Right renal cortex interstitium (tissue), 3 donors: ENCODE measurements around the gene SLC47A1. TPM values are rescaled to one million over a fixed set of nuclear protein-coding genes. Genes with fewer than 3 reads are reported as not detected.
"Not testable (repeated sequence)": the region's sequence is repeated elsewhere in the genome, so short reads cannot be mapped to it uniquely, and the experiment has no call there.

ENCODE experiments used
- DNase-seq, 3 donors: peaks; one replicate each; pipeline ENCODE4 v3.0.0-alpha.2; 2013; ENCODE audit warnings: low read depth in 3 of 3, low spot score in 2 of 3
- polyA plus RNA-seq, 3 donors: library from polyadenylated mRNA; unstranded; fragments of 120-200 nt; gene quantifications; one replicate each; pipeline ENCODE4 v1.2.1, GENCODE V29; 2013; ENCODE audit not compliant: insufficient read length in 3 of 3

SLC47A1 gene
- polyA plus RNA-seq, 3 donors, result 18.2 to 25.5 (median 24.5) TPM

DNA sequence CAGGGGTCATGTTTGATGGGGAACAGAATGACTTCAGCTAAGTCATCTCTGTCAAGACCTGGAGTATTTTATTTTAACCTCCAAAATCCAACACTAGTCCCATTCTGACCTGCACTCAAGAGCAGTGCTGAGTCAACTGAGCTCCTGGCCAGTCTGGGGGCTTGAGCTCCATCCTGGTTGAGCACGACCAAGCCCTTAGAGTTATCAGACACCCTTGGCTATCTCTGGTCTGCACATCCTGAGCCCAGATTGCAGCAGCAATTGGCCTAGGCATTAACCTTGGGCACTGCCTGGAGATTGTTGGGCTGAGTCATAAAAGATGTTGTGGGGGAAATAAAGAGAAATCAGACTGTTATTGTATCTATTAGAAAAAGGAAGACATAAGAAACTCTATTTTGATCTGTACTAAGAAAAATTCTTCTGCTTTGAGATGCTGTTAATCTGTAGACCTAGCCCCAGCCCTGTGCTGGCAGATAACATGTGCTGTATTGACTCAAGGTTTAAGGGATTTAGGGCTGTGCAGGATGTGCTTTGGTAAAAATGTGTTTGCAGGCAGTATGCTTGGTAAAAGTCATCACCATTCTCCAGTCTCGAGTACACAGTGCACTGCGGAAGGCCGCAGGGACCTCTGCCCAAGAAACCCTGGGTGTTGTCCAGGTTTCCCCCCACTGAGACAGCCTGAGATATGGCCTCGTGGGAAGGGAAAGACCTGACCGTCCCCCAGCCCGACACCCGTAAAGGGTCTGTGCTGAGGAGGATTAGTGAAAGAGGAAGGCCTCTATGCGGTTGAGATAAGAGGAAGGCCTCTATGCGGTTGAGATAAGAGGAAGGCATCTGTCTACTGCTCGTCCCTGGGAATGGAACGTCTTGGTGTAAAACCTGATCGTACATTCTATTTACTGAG, 14.0 kb upstream of the SLC47A1 start:
- not testable (repeated sequence) for DNase-seq

DNA sequence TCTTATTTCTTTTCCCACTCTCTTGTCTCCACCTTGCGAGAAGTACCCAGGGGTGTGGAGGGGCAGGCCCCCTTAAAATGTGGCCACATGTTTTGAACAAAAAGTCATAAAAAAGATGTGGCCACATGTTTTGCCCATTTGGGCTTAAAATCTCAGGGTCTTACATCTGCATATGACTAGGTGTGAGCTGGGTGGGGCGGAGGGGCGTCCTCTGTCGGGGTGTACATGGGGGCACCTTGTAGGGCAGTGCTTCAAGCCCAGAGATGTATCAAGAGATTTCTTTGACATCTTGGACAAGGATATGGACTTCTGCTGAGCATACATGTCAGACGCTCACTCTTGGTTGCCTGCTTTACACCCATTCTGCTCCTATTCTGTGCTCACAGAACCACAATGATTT, 13.0 kb upstream of the SLC47A1 start:
- no peak for DNase-seq

GRCh38 chr17:19523690-19524089, 10.0 kb upstream of the SLC47A1 start:
- no peak for DNase-seq

GRCh38 chr17:19526950-19527349, 6.7 kb upstream of the SLC47A1 start:
- DNase-seq, result not testable (repeated sequence)

- no peak for DNase-seq
Measured at GRCh38 chr17:19531780-19532501, 1.7 kb upstream of the SLC47A1 start.

DNA sequence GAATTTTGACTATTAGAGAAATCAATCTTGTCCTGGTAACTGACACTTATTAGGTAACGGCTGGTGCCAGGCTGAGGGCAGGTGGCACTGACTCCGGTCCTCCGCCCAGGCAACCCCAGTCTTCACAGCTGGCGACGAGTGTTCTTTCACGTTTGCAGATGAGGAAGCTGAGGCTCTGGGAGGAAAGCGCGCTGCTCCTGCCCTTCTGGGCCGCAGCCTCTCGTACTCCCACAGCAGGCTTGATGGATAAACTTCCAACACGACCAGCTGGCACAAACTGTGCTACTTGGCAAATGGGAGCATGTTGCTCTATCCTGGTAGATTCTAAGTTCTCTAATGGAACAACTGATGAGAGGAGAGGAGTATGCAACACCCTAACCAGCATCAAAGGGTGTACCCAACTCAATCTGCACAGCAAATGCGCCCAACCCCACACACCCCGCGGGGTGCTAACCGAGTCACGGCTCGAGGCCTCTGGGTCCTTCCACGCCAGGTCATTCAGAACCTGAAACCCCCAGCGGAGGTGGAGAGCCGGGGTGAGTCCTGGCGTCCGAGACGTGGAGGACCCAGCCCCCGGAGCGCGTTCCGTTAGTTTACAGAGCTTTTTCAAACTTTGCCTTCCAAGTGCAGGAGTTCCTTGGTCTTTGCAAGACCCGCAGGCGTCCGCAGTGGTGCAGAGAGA, 477 bp upstream of the SLC47A1 start:
- no peak for DNase-seq

DNA sequence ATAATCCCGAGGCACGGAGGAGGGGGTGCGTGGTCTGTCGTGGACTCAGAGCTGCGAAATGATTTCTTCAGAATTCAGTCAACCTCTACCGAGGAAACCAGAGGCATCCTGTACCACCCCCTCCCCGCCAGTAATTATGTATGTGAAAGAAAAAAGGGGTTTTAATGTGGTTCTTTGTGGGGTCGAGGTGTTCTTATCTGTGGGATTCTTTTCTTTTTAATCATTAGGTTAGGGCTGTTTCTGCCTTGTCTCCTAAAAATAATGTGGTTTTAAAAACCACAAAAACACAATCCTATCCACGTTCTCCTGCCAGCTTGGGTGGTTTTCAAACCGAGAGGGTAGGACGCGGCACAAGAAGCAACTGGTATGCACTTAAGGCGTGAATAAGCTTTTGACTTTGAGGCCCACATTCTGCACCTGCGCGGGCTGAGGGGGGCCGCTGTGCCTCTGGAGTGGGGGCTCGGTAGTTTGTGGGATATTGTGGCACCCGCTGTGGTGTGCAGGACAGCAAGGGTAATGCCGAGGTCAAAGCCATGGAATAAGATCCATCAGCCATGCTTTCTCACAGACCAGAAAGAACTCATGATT, 1.0 kb downstream of the SLC47A1 start:
- no peak for DNase-seq

GRCh38 chr17:19537111-19537510, 3.5 kb downstream of the SLC47A1 start:
- DNase-seq, result no peak

GRCh38 chr17:19538095-19539039, 4.7 kb downstream of the SLC47A1 start:
- DNase-seq, result no peak

DNA sequence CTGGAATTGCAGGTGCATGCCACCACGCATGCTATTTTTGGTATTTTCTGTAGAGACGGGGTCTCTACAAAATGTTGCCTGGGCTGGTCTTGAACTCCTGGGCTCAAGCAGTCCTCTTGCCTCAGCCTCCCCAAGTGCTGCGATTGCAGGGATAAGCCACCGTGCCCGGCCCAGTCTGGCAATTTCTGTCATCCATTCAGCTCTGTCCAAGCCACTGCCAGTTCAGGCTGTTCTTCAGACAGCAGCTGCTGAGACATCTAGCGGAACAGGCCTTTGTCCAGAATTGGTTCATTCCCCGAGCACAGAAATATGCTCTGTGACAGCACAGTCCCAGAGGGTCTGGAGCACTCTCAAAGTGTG, 5.4 kb downstream of the SLC47A1 start:
- DNase-seq, result no peak

DNA sequence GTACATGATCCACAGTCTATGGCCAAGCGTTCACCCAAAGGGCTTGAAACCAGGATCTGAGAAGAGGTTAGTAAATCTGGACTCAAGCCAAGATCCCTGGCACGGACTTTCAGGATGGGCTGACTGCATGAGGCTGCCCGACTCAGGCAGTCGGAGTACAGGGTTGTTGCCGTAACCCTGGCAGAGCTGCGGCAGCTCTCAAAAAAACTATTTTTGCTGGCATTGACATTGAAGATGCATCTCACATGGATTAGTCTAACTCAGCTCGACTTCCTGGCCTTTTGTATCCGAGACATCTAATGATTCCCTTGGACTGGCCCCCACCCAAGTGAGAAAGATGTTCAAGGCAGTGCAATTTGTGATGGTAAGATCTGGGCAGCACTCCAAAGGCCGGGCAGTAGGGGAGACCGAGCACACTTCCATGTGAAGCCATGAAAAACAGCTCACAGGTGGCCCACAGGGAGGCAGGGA, 6.2 kb downstream of the SLC47A1 start:
- no peak for DNase-seq

GRCh38 chr17:19540706-19541370, 7.2 kb downstream of the SLC47A1 start:
- no peak for DNase-seq

- DNase-seq, result no peak
Measured at GRCh38 chr17:19541445-19541844, 7.8 kb downstream of the SLC47A1 start.

GRCh38 chr17:19542247-19542646, 8.6 kb downstream of the SLC47A1 start:
- no peak for DNase-seq

DNA sequence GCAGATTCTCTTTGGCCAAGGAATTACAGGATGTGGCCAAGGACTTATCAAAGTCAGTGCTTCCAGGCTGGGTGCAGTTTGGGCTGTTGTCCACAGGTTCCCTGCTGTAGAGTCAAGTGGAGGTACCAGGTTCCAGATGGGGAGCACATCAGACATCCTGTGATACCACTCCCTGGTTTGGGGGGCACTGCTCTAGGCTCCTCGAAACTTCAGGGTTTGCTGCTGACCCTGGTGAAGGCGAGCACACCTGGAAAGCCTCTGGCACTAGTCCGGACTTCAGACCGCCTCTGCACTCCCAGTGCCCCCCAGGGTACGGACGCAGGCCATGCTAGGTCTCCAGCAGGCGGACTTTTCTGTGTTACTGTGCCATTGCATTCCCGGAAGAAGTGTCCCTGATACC, 10.7 kb downstream of the SLC47A1 start:
- no peak for DNase-seq

DNA sequence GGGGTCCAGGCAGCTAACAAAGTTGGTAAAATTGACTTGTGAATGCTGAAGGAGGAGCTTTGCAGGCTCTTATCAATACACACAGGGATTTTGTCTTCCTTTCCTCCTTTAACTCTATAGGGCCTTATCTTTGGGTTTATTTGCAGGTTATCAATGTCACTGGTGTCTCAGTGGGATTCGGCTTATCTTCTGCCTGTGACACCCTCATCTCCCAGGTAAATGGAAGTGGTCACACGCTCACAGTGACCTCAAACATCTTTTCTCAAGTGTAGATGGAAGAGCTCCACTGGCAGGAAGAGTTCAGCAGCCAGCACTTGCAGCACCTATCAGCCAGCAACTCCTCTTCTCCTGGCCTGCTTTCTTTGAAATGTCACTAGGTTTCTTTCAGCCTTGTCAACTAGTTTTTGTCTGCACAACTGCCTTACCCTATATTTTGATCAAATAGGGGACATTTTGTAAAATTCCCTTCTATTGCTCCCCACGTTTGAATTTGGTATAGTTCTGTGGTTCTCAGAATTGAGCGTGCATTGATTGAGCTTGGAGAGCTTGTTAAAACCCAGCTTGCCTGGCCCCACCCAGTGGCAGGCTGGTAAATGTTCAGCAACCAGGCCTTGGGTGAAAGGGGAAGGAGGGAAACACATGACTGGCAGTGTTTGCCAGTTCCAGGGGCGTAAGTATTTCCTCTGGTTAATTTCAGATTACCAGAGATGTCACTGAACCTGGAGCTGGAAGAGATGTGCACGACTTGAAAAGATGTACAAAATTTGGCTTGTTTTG, 12.8 kb downstream of the SLC47A1 start:
- DNase-seq, result no peak

- no peak for DNase-seq
Measured at GRCh38 chr17:19549746-19550623, 16.3 kb downstream of the SLC47A1 start.

- DNase-seq, result no peak
Measured at GRCh38 chr17:19551165-19551564, 17.5 kb downstream of the SLC47A1 start.
